ENCODE data around the gene STARD13.

DNA sequence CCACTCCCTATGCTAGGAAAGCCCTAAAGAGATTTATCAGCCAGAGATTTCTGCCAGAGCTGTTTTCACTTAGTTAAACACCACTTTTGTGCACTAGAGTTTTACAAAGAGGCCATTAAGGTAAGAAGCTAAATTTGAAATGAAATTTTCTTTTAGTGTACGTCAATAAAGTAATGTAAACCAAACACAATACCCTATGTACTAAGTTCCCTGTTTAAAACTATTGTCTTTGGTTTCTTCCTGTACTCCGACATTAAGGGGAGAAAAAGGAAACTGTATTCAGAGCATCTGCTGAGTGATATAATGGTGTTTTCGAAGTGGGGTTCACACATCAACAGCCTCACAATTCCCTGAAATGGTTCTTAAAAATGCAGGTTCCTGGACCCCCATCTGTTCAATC lies 40.7 kb upstream of the STARD13 start:
- TF ChIP-seq, protein P1, sequence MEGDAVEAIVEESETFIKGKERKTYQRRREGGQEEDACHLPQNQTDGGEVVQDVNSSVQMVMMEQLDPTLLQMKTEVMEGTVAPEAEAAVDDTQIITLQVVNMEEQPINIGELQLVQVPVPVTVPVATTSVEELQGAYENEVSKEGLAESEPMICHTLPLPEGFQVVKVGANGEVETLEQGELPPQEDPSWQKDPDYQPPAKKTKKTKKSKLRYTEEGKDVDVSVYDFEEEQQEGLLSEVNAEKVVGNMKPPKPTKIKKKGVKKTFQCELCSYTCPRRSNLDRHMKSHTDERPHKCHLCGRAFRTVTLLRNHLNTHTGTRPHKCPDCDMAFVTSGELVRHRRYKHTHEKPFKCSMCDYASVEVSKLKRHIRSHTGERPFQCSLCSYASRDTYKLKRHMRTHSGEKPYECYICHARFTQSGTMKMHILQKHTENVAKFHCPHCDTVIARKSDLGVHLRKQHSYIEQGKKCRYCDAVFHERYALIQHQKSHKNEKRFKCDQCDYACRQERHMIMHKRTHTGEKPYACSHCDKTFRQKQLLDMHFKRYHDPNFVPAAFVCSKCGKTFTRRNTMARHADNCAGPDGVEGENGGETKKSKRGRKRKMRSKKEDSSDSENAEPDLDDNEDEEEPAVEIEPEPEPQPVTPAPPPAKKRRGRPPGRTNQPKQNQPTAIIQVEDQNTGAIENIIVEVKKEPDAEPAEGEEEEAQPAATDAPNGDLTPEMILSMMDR (IDR thresholded peaks at IDR 0.05), result no peak
- no peak for TF ChIP-seq POLR2A (IDR thresholded peaks at IDR 0.05)
